AG09319 (cell line): ENCODE results near the gene DDX5.
A peak's percentile ranks its signal among the peaks of the same experiment; 100 is the strongest.

Experiments
- DNase-seq: peaks from one replicate; pipeline ENCODE4 v3.0.0-alpha.2; 2010; ENCODE audit warnings: low read depth; ENCODE audit errors: extremely low read depth
- TF ChIP-seq, protein P1 (sequence below): IDR thresholded peaks from 2 replicates; pipeline ENCODE4 v1.5.1; 2011; ENCODE audit warnings: low read depth, mild to moderate bottlenecking, inconsistent platforms, low read length, moderate library complexity

Gene DDX5

DNA sequence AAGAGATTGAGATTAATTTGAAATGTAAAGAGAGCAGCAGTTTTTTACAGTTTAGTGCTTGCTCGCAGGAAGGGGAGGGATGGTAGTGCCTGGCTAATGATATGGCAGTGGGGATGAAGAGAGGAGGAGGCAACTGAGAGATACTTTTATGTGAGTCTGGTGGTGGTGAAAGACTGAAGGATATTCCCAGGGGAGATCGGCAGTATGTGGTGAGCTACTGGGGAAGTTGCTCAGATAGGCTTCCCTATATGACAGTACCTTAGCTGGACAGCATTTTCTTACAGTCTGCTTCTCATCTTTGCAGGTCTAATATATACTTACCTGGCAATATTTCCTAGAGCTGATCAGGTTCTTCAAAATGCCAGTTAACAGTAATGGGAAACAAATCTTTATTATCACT is 9.3 kb upstream of the DDX5 start:
- TF ChIP-seq, protein P1, sequence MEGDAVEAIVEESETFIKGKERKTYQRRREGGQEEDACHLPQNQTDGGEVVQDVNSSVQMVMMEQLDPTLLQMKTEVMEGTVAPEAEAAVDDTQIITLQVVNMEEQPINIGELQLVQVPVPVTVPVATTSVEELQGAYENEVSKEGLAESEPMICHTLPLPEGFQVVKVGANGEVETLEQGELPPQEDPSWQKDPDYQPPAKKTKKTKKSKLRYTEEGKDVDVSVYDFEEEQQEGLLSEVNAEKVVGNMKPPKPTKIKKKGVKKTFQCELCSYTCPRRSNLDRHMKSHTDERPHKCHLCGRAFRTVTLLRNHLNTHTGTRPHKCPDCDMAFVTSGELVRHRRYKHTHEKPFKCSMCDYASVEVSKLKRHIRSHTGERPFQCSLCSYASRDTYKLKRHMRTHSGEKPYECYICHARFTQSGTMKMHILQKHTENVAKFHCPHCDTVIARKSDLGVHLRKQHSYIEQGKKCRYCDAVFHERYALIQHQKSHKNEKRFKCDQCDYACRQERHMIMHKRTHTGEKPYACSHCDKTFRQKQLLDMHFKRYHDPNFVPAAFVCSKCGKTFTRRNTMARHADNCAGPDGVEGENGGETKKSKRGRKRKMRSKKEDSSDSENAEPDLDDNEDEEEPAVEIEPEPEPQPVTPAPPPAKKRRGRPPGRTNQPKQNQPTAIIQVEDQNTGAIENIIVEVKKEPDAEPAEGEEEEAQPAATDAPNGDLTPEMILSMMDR, result no peak
- DNase-seq, result no peak

DNA sequence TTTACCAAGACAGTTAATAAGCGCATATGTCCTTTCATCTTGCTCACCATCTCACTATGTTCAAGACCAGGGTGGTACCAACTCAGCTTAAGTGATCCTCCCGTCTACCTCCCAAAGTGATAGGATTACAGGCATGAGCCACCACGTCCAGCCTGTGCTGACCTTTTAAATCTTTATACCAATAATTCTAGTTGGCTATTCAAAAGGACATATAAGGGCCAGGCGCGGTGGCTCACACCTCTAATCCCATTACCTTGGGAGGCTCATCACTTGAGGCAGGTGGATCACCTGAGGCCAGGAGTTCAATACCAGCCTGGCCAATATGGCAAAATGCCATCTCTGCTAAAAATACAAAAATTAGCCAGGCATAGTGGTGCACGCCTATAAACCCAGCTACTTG is 3.1 kb upstream of the DDX5 start:
- TF ChIP-seq, protein P1, result no peak
- DNase-seq, result no peak

DNA sequence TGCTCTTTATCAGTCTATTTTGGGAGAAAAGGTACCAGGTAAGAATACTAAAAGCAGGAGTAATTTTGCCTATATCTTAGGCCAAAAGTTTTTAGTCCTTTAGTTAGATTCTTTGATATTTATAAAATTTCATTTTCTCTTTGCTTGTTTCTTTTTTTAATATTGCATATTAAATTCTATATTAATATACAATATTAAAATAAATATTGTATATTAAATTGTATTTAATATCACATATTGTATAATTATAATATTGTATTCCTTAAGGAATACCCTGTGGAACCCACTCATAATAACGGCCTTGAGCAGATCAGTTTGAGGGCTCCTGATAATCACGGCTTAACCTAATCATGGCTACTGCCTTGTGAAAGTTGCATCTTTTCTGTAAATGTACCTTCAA is 2.6 kb upstream of the DDX5 start:
- TF ChIP-seq, protein P1, result no peak
- no peak for DNase-seq

DNA sequence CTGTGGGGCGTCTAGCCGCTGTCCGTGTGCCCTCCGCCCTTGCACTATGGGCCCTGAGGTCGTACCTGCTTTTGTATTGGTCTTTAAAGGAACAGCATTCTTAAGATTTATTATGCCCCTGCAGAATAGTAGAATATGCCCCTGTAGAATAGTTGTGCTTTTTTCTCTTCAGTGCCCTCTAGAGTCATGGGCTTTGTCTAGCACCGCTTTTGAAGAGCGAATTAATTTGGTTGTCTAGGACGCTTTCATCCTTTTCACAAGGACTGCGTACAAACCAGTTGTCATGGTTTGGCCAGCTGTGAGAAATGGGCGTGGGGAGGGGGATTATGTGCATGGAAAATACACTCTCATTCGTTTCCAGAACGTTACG is 1.3 kb upstream of the DDX5 start:
- no peak for DNase-seq
- TF ChIP-seq, protein P1, result peak; percentile 57

DNA sequence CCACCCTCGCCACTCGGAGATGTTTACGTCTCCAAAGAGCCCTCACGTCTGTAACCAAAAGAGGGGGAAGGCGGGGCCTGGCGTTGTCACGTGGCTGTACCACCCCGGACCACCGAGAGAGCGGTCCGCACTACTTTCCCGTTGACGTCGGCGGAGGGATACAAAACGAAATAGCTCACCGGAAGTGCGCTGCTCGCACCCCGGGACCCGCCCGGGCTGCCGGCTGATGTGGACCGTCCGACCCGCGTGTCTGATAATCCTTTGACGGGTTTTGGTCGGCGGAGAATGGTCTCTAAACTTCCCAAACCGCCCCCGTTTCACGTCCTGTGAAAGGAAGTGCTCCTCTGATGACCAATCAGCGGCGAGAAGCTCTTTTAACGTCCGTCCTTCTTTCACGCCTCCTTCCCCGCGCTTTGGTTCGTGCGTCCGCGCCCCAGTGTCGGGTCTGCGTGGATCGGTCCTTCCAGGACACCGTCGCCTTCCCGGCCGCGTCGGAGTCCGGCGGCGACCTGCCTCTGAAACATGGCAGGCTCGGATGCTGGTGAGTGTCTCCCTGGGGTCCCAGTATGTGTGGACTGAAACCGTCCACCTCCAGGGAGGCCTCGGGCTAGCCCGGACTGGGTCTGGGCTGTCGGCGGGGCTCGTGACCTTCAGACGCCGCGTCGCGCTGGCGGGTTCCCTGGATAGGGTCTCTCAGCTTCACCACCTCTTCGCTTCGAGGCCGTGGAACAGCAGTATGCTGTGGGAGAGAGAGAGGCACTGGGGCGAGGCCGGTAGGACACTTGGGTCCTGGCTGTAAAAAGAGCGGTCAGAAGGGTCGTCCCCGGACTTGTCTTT is 705 bp upstream of the DDX5 start, which contains the start of gene CEP95:
TSS of gene CEP95 (plus strand) at position 402 of the 837 bp plus-strand sequence. CDS start at position 523, 121 bp downstream.
- DNase-seq, result peak; percentile 99

DNA sequence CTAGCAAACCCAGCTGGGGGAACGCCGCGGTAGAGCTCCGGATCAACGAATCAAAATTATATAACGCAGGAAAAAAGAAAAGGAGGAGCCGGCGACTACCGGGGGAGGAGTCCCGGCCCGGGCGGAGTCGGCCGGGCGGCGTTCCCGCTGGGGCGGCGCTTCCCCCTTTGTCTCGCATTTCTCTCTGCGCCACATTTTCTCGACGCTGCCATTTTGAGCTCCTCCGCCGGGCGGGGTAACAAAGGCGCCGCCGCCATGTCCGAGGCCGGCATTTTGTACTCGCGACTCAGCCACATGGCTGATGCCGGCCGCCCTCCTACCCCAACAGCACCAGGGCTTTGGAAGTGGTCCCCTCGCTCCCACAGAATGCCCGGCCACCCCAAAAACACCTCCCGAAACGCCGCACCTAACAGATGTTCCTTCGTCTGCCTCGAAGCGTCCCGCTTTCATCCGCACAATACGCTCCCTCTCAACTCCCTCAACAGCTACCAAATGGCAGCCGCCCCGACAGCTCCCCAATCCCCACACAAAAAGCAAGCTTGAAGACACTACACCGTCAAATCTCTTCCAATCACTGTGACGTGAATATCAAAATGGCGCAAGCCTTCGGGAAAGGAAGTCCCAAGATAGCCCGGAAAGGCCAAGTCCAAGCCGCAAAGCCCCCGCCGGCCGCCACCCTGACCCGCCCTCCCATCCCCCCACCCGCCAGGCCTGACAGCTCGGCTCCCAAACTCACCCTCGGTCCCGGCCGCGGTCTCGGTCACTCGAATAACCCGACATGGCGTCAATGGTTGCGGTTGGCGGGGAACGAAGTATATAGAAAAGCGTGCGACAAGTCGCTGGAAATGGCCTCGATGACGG is 519 bp downstream of the DDX5 start:
- peak; percentile 84 for DNase-seq
- TF ChIP-seq, protein P1, result no peak

More for the DNA sequence above, 705 bp upstream of the DDX5 start, which contains the start of gene CEP95:
- TF ChIP-seq, protein P1, result no peak
